Measurements from ENCODE around the gene CACUL1.
A peak's percentile ranks its signal among the peaks of the same experiment; 100 is the strongest.
"Not testable (repeated sequence)": the region's sequence is repeated elsewhere in the genome, so short reads cannot be mapped to it uniquely, and the experiment has no call there.

The CACUL1 gene

DNA sequence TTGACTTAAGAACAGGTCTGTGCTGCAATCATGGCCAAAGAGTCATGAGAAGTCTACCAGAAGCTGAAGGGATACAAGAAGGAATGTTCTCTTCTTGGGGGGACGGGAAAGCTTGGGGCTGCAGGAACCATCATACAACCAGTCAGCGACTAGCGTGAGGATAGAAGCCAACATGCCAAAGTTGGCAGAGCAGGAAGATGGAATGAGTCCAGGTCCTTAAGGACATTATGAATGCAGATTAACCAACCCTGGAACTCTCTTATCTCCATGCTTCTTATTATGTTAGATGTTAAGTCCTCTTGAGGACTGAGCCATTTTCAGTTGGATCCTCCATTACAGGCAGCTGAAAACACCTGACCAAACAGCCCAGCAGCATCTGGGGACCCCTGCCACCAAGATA lies 17.2 kb upstream of the CACUL1 start:
- in situ Hi-C loops (cut with HindIII; ENCODE audit: low pct_ligation_motif_present, low pct_unique_long_range_greater_than_20kb, low sequenced_read_pairs) = no loop called here
- DNase-seq = no peak

- no peak for DNase-seq
- in situ Hi-C loops (cut with HindIII; ENCODE audit: low pct_ligation_motif_present, low pct_unique_long_range_greater_than_20kb, low sequenced_read_pairs) = no loop called here
Observed at GRCh38 chr10:118769898-118770600, 15.3 kb upstream of the CACUL1 start.

GRCh38 chr10:118768041-118768919 lies 13.5 kb upstream of the CACUL1 start:
- in situ Hi-C loops (cut with HindIII; ENCODE audit: low pct_ligation_motif_present, low pct_unique_long_range_greater_than_20kb, low sequenced_read_pairs) = no loop called here
- no peak for DNase-seq

DNA sequence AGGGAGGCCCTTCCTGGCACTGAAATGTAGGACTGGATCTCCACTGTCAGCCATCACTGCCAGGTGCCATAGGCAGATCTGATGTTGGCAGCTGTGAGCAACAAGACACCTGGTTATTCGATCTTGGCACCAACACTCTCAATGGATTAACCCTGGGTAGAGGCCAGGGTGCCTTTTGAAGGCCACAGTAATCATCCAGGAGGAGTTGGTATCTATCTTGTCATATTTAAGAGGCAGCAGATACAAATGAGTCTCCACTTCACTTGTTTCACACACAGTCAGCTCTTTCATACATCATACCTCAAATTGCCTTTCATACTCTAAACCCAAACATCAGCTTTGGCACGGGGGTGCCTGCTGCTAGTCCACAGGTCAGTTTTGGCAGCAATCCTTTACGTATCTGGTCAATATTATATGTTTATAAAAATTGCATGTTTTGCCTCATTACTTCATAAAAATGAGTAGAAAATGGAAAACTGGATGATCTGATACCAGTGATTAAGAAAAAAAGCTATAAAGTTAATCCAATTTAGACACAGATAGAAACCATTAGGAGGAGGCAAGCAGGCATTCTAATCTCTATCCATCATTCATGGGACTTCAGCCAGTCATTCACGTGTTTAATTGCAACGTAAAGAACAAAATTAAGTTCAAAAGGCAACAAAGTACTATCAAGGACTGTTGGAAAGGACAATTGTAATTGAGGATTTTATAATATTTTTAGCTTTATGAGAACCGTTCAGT lies 12.7 kb upstream of the CACUL1 start:
- DNase-seq = no peak
- in situ Hi-C loops (cut with HindIII; ENCODE audit: low pct_ligation_motif_present, low pct_unique_long_range_greater_than_20kb, low sequenced_read_pairs) = no loop called here

- in situ Hi-C loops (cut with HindIII; ENCODE audit: low pct_ligation_motif_present, low pct_unique_long_range_greater_than_20kb, low sequenced_read_pairs) = no loop called here
- no peak for DNase-seq
Observed at GRCh38 chr10:118764195-118764594, 9.4 kb upstream of the CACUL1 start.

GRCh38 chr10:118763202-118763988 lies 8.6 kb upstream of the CACUL1 start:
- in situ Hi-C loops (cut with HindIII; ENCODE audit: low pct_ligation_motif_present, low pct_unique_long_range_greater_than_20kb, low sequenced_read_pairs) = no loop called here
- DNase-seq = peak; percentile 90

- in situ Hi-C loops (cut with HindIII; ENCODE audit: low pct_ligation_motif_present, low pct_unique_long_range_greater_than_20kb, low sequenced_read_pairs) = no loop called here
- DNase-seq = no peak
Observed at GRCh38 chr10:118760265-118760664, 5.5 kb upstream of the CACUL1 start.

DNA sequence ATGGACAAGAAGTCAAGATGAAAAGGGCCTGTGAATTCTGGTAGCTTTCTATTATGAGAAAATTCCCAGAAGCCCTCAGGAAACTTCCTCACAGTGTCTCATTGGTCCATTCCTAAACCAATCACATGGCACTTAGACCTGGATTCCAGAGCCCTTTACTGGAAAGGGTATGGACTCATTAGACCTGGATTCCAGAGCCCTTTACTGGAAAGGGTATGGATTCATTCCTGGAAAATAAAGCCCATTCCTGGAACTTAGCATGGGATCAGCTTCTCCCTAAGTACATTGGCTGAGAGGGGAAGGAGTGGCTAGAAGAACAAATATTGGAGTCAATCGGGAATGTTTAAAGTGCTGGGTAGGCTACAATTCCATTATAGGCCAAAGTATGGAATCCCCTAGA lies 3.7 kb upstream of the CACUL1 start:
- in situ Hi-C loops (cut with HindIII; ENCODE audit: low pct_ligation_motif_present, low pct_unique_long_range_greater_than_20kb, low sequenced_read_pairs) = no loop called here
- no peak for DNase-seq

GRCh38 chr10:118754229-118754555 lies 578 bp downstream of the CACUL1 start:
- peak; percentile 51 for DNase-seq
- in situ Hi-C loops (cut with HindIII; ENCODE audit: low pct_ligation_motif_present, low pct_unique_long_range_greater_than_20kb, low sequenced_read_pairs) = no loop called here

- no peak for DNase-seq
Observed at GRCh38 chr10:118753331-118754228, 1.2 kb downstream of the CACUL1 start.

DNA sequence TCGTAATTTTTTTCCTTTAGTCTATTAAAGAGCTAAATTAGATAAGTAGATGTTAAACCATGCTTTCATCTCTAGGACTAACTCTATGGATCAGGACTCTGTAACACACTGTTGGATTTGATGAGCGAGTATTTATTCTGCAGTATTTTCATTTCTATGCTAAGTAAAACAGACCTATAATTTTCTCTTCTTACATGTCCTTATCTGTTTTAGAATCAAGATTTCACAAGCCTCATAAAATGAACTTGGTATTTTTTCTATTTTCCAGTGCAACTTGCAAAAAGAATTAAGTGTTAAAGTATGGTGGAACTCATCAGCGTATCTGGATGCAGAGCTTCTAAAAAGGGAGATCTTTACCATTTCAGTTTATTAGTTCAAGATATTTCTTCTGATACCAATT lies 2.4 kb downstream of the CACUL1 start:
- no peak for DNase-seq
- in situ Hi-C loops (cut with HindIII; ENCODE audit: low pct_ligation_motif_present, low pct_unique_long_range_greater_than_20kb, low sequenced_read_pairs) = no loop called here

More at GRCh38 chr10:118753331-118754228, 1.2 kb downstream of the CACUL1 start:
- in situ Hi-C loops (cut with HindIII; ENCODE audit: low pct_ligation_motif_present, low pct_unique_long_range_greater_than_20kb, low sequenced_read_pairs) = no loop called here

GRCh38 chr10:118751265-118751664 lies 3.5 kb downstream of the CACUL1 start:
- in situ Hi-C loops (cut with HindIII; ENCODE audit: low pct_ligation_motif_present, low pct_unique_long_range_greater_than_20kb, low sequenced_read_pairs) = no loop called here
- DNase-seq = no peak

GRCh38 chr10:118748041-118748440 lies 6.7 kb downstream of the CACUL1 start:
- in situ Hi-C loops (cut with HindIII; ENCODE audit: low pct_ligation_motif_present, low pct_unique_long_range_greater_than_20kb, low sequenced_read_pairs) = no loop called here
- no peak for DNase-seq

DNA sequence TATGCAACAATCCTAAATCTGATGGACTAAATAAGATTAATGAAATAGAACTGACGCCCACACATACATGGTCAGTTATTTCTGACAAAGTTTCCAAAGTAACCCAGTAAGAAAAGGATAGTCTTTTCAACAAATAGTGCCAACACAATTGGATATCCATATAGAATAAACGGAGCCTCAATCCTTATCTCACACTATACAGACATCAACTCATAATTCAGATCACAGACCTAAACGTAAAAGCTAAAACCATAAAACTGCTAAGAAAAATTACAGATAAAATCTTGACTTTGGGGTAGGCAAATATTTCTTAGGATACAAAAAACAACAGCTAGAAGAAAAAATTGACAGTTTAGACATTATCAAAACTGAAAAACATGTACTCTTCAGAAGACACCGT lies 8.5 kb downstream of the CACUL1 start:
- DNase-seq = no peak
- in situ Hi-C loops (cut with HindIII; ENCODE audit: low pct_ligation_motif_present, low pct_unique_long_range_greater_than_20kb, low sequenced_read_pairs) = no loop called here

- in situ Hi-C loops (cut with HindIII; ENCODE audit: low pct_ligation_motif_present, low pct_unique_long_range_greater_than_20kb, low sequenced_read_pairs) = no loop called here
- DNase-seq = no peak
Observed at GRCh38 chr10:118745056-118745455, 9.7 kb downstream of the CACUL1 start.

- in situ Hi-C loops (cut with HindIII; ENCODE audit: low pct_ligation_motif_present, low pct_unique_long_range_greater_than_20kb, low sequenced_read_pairs); DNase-seq: not testable (repeated sequence)
Observed at GRCh38 chr10:118744346-118744918, 10.3 kb downstream of the CACUL1 start.

DNA sequence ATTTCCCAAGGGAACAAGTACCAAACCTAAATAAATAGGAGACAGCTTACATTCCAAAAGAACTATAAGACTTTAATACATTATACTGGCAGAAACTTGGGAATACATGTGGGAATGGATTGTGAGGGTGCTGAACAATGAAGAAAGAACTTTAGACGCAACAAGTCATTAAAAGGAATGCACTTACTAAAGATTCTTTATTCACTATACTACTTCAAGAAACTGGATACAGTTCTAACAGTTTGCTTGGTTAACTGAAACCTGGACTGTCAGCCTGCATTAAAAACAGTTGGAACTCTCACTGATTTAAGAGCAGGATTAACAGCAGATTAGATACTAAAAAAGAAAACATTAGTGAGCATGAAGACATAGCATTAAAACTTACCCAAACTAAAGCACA lies 12.0 kb downstream of the CACUL1 start:
- DNase-seq = no peak
- in situ Hi-C loops (cut with HindIII; ENCODE audit: low pct_ligation_motif_present, low pct_unique_long_range_greater_than_20kb, low sequenced_read_pairs) = no loop called here

Data from ACHN (cell line).